Colonic mucosa (tissue), 4 donors: Measurements from ENCODE around the gene GNAI2. TPM values are rescaled to one million over a fixed set of nuclear protein-coding genes. Genes with fewer than 3 reads are reported as not detected.

Experiments
- DNase-seq: peaks from one replicate; pipeline ENCODE4 v3.0.0-alpha.2; 2020
- H3K27ac ChIP-seq: fragments of 200-600 bp; one replicate; pipeline ENCODE4 v1.8.0; 2021
- H3K27me3 ChIP-seq: fragments of 200-600 bp; one replicate; pipeline ENCODE4 v1.8.0; 2021
- H3K36me3 ChIP-seq: fragments of 200-600 bp; one replicate; pipeline ENCODE4 v1.8.0; 2021
- H3K4me1 ChIP-seq: fragments of 200-600 bp; one replicate; pipeline ENCODE4 v1.8.0; 2021; ENCODE audit warnings: mild to moderate bottlenecking
- H3K4me3 ChIP-seq: fragments of 200-600 bp; one replicate; pipeline ENCODE4 v1.8.0; 2021
- H3K9ac ChIP-seq, 2 donors: one replicate each; pipeline ENCODE4 v1.7.0; 2013; ENCODE audit warnings: control low read depth in 2 of 2, low read depth in 2 of 2, low read length in 2 of 2
- H3K9me3 ChIP-seq: fragments of 200-600 bp; one replicate; pipeline ENCODE4 v1.8.0; 2021
- intact Hi-C: fragments of 100-400 bp; cut with DNase I; formaldehyde crosslinking; loops from one replicate; pipeline ENCODE4 v1.14.1; 2022
- total RNA-seq, 2 donors: library from RNA; stranded (reverse); fragmentation: NEBNext Ultra II Directional in 1 of 2; extraction: Animal tissue kit (Norgen Biotek cat#: 25700) in 1 of 2; gene quantifications; one replicate each; pipeline ENCODE4 v1.2.1, GENCODE V29; 2021
- TF ChIP-seq, protein P1 (sequence below): fragments of 200-600 bp; IDR thresholded peaks from one replicate; pipeline ENCODE4 v1.8.0; 2022; ENCODE audit warnings: antibody characterized with exemption, mild to moderate bottlenecking
- donor health status: healthy.
- donor health status: DM: no; HTN: no; CAD: no.
- donor health status: DM: no; HTN: no; CAD: no.

The GNAI2 gene
- total RNA-seq, 2 donors from 2014 or later = 48.7 to 77.4 TPM

DNA sequence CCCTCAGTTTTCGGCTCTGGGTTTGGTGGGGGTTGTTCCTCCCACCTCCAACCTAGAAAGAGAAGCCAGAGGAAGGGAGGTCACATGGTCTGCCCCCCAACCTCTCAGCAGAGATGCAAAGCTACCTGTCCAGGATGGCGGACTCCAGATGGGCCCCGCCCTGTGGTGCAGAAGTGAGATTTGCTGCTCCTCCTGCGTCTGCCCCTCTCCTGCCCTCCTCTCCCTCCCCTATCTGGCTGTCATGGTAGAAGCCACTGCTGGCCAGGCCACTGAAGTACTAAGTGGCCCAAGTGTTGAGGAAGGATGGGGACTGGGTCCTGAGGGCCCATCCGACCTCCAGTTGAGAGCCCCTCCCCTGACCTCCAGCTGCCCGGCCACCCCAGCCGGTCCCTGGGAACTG is 30.8 kb downstream of the GNAI2 start:
- H3K36me3 ChIP-seq = no peaks in the 10 kb centered on the region
- H3K4me1 ChIP-seq = peaks cover 11% of the 10 kb centered on the region
- intact Hi-C loops = no loop called here
- no peaks in the 10 kb centered on the region for H3K27me3 ChIP-seq
- TF ChIP-seq, protein P1, sequence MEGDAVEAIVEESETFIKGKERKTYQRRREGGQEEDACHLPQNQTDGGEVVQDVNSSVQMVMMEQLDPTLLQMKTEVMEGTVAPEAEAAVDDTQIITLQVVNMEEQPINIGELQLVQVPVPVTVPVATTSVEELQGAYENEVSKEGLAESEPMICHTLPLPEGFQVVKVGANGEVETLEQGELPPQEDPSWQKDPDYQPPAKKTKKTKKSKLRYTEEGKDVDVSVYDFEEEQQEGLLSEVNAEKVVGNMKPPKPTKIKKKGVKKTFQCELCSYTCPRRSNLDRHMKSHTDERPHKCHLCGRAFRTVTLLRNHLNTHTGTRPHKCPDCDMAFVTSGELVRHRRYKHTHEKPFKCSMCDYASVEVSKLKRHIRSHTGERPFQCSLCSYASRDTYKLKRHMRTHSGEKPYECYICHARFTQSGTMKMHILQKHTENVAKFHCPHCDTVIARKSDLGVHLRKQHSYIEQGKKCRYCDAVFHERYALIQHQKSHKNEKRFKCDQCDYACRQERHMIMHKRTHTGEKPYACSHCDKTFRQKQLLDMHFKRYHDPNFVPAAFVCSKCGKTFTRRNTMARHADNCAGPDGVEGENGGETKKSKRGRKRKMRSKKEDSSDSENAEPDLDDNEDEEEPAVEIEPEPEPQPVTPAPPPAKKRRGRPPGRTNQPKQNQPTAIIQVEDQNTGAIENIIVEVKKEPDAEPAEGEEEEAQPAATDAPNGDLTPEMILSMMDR = no peak
- no peak for DNase-seq
- H3K27ac ChIP-seq = peak overlapping the region; percentile 85
- peak overlapping the region; percentile 86 to 91 for H3K9ac ChIP-seq
- no peaks in the 10 kb centered on the region for H3K9me3 ChIP-seq
- peak overlapping the region; percentile 40 for H3K4me3 ChIP-seq

DNA sequence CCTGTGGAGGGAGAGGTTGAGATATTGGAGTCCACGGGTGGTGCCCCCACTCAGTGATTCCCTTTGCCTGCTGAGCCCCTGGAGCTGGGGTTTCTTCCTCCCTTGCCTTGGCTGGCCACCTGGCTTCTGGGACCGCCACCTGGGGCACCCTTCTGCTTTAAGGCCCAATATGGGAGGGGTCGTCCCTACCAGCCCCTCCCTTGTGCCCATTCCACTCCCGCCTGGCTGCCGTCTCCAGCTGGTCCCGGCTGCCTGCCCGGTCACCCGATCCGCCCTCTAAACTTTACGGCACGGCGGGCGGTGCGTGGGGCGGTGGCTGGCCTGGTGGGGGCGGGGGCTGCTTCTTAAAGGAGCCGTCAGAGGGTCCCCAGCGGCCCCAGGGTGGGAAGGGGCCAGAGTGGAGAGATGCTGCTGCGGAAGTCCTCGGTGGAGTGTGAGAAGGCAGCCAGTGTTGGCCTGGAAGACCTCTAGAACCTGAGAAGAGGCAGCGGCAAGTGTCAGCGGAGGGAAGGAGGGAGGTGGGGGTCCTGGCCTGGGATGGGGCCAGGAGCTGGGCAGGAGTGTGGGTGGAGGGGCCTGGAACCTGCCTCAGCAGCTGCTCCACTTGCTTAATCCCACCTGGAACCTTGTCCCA is 31.4 kb downstream of the GNAI2 start:
- H3K27ac ChIP-seq = peak overlapping the region; percentile 85
- no peaks in the 10 kb centered on the region for H3K27me3 ChIP-seq
- TF ChIP-seq, protein P1 = no peak
- no peaks in the 10 kb centered on the region for H3K9me3 ChIP-seq
- no peaks in the 10 kb centered on the region for H3K36me3 ChIP-seq
- peak overlapping the region; percentile 40 for H3K4me3 ChIP-seq
- intact Hi-C loops = no loop called here
- H3K4me1 ChIP-seq = peaks cover 11% of the 10 kb centered on the region
- H3K9ac ChIP-seq = peak overlapping the region; percentile 86 to 91
- DNase-seq = peak; percentile 81

DNA sequence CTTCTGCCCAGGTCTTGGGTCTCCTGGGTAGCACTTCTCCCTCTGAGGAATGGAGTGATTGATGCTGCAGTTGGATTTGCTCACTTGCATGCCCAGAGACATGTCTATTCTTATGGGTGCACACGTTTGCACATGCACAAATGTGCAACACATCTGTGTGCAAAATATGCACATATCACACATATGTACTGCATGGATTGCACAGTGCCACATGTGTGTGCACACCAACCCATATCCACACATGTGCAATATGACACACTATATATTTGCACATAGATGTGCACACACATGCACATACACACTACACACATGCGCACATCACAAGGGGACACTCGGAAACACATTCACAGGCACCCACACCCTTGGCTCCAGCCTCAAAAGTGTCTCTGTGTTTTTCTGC is 32.3 kb downstream of the GNAI2 start:
- H3K27me3 ChIP-seq = no peaks in the 10 kb centered on the region
- TF ChIP-seq, protein P1 = no peak
- peak overlapping the region; percentile 85 for H3K27ac ChIP-seq
- no peaks in the 10 kb centered on the region for H3K9me3 ChIP-seq
- no peaks in the 10 kb centered on the region for H3K36me3 ChIP-seq
- peak overlapping the region; percentile 88 to 91 for H3K9ac ChIP-seq
- H3K4me3 ChIP-seq = peak overlapping the region; percentile 35
- intact Hi-C loops = no loop called here
- DNase-seq = no peak
- peaks cover 19% of the 10 kb centered on the region for H3K4me1 ChIP-seq

DNA sequence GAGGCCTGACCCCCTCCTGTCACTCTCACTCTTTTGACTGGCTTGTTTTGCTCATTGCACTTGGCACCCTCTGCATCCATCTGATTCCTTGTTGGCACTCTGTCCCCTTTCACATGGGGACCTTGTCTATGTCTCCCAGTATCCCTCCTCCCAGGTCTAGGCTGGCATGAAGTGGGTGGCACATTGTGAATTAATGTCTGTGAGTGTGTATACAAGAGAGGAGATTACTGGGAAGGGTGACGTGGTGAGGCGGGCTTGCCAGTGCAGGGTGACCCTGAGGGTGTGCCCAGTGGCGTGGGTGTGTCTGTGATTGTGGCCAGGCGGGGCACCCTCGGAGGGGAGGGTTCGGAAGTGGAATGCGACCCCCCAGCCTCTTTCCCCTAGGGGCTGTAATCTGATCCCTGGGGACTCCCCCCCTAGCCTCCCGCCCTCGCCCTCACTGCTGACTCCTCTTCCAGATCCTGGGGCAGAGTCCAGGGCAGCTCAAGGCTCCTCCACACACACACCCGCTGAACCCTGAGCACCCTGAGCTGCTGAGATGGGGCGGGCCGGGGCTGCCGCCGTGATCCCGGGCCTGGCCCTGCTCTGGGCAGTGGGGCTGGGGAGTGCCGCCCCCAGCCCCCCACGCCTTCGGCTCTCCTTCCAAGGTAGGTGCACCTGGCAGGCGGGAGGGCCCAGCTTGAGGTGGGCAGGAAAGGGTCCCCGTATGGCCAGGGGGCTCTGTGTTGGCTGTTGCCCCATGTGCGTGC is 32.9 kb downstream of the GNAI2 start, which contains the start of gene SEMA3B:
SEMA3B (plus strand) TSS at position 445 of the 749 bp plus-strand sequence; CDS start at position 539, 94 bp downstream.
- H3K4me3 ChIP-seq = peak within 1 kb of the TSS; percentile 35
- H3K27ac ChIP-seq = peak within 1 kb of the TSS; percentile 85
- peak; percentile 88 for DNase-seq
- H3K27me3 ChIP-seq = peaks cover 4% of the 10 kb centered on the region
- no peaks in the 10 kb centered on the region for H3K9me3 ChIP-seq
- peaks cover 25% of the 10 kb centered on the region for H3K4me1 ChIP-seq
- peak within 1 kb of the TSS; percentile 88 to 91 for H3K9ac ChIP-seq
- H3K36me3 ChIP-seq = no peaks in the 10 kb centered on the region
- intact Hi-C loops = no loop called here
- TF ChIP-seq, protein P1 = no peak

DNA sequence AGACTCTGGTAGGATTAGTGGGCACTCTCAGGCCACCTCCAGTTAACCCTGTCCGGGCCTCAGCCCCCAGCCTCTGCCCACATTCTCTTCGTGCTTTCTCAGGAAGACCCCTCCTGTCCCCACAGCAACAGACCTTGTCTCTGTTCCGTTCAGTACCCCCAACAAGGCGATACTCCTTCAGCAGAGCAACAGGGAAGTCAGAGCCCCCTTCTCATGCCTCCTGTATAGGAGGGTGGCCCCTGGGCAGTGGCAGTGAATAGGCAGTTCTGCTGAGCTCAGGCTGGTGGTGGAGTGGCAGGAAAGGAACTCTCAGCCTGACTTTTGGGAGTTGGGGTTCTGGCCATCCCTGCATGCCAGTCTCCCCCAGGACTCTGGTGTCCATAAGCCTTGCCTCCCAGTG is 33.5 kb downstream of the GNAI2 start:
- peak overlapping the region; percentile 35 for H3K4me3 ChIP-seq
- peaks cover 28% of the 10 kb centered on the region for H3K4me1 ChIP-seq
- TF ChIP-seq, protein P1 = no peak
- DNase-seq = no peak
- intact Hi-C loops = no loop called here
- H3K36me3 ChIP-seq = no peaks in the 10 kb centered on the region
- no peaks in the 10 kb centered on the region for H3K9me3 ChIP-seq
- H3K27me3 ChIP-seq = peaks cover 5% of the 10 kb centered on the region
- H3K9ac ChIP-seq = peak overlapping the region; percentile 88 to 91
- peak overlapping the region; percentile 85 for H3K27ac ChIP-seq
